NK-92 (cell line): Measurements from ENCODE around the gene C6orf132.
"Not testable (repeated sequence)": the region's sequence is repeated elsewhere in the genome, so short reads cannot be mapped to it uniquely, and the experiment has no call there.

Source experiments
- DNase-seq: peaks from one replicate; lab custom pipeline; 2025; ENCODE audit not compliant: unreplicated experiment; lab: John Stamatoyannopoulos, UW

C6orf132 gene

GRCh38 chr6:42163981-42164380 lies 21.6 kb upstream of the C6orf132 start:
- DNase-seq = no peak

- DNase-seq = no peak
Measured at GRCh38 chr6:42162812-42163211, 20.4 kb upstream of the C6orf132 start.

- DNase-seq = no peak
Measured at GRCh38 chr6:42162384-42162783, 20.0 kb upstream of the C6orf132 start.

GRCh38 chr6:42159431-42160024 lies 17.1 kb upstream of the C6orf132 start:
- DNase-seq = no peak

- no peak for DNase-seq
Measured at GRCh38 chr6:42158631-42159030, 16.2 kb upstream of the C6orf132 start.

- no peak for DNase-seq
Measured at GRCh38 chr6:42158011-42158410, 15.6 kb upstream of the C6orf132 start.

- DNase-seq = no peak
Measured at GRCh38 chr6:42156638-42157037, 14.2 kb upstream of the C6orf132 start.

- DNase-seq = no peak
Measured at GRCh38 chr6:42155293-42155692, 12.9 kb upstream of the C6orf132 start.

- DNase-seq = no peak
Measured at GRCh38 chr6:42154461-42155209, 12.2 kb upstream of the C6orf132 start.

GRCh38 chr6:42153921-42154320 lies 11.5 kb upstream of the C6orf132 start:
- no peak for DNase-seq

- not testable (repeated sequence) for DNase-seq
Measured at GRCh38 chr6:42152528-42153213, 10.3 kb upstream of the C6orf132 start.

- no peak for DNase-seq
Measured at GRCh38 chr6:42152024-42152423, 9.6 kb upstream of the C6orf132 start.

- DNase-seq = no peak
Measured at GRCh38 chr6:42150254-42150653, 7.8 kb upstream of the C6orf132 start.

- no peak for DNase-seq
Measured at GRCh38 chr6:42148058-42148457, 5.6 kb upstream of the C6orf132 start.

GRCh38 chr6:42147138-42147562 lies 4.7 kb upstream of the C6orf132 start:
- no peak for DNase-seq

- DNase-seq = no peak
Measured at GRCh38 chr6:42141603-42142117, 760 bp downstream of the C6orf132 start.

- DNase-seq = no peak
Measured at GRCh38 chr6:42140756-42141602, 1.4 kb downstream of the C6orf132 start.

GRCh38 chr6:42140032-42140431 lies 2.4 kb downstream of the C6orf132 start:
- no peak for DNase-seq

GRCh38 chr6:42138630-42139619 lies 3.5 kb downstream of the C6orf132 start:
- DNase-seq = no peak

- no peak for DNase-seq
Measured at GRCh38 chr6:42138190-42138589, 4.2 kb downstream of the C6orf132 start.
